ENCODE results near the gene FTCD.

FTCD gene

DNA sequence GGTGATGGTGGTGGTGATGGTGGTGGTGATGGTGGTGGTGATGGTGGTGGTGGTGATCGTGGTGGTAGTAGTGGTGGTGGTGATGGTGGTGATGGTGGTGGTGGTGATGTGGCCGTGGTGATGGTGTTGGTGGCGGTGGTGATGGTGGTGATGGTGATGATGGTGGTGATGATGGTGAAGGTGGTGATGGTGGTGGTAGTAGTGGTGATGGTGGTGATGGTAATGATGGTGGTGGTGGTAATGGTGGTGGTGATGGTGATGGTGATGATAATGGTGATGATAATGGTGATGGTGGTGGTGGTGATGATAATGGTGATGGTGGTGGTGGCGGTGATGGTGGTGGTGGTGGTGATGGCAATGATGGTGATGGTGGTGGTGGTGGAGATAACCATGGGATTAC is 64.3 kb downstream of the FTCD start:
- Histone ChIP-seq H3K36me3 (ENCODE audit: control insufficient read depth in 1 of 2, insufficient read depth in 2 of 2, low read length in 2 of 2) (no peaks in the 10 kb centered on the region), H4K8ac (ENCODE audit: low read depth, low read length) (no peak overlapping the region), H3K4me2 (ENCODE audit: low read length) (no peak overlapping the region), H3K4me1 (ENCODE audit: control insufficient read depth in 1 of 2, insufficient read depth in 2 of 2, low read length in 2 of 2) (no peaks in the 10 kb centered on the region), H3K4me3 (ENCODE audit: low read depth, low read length) (peak overlapping the region; percentile 63), H3K9ac (ENCODE audit: low read length) (no peak overlapping the region), H3K79me1 (ENCODE audit: low read length) (no peaks in the 10 kb centered on the region), H2BK12ac (ENCODE audit: low read length) (no peak overlapping the region), H3K18ac (ENCODE audit: low read length) (no peak overlapping the region), H2BK5ac (ENCODE audit: low read depth, low read length, poor library complexity) (no peak overlapping the region), H4K12ac (ENCODE audit: low read depth, low read length) (no peak overlapping the region), H3K27me3 (ENCODE audit: insufficient read depth, low read length) (no peaks in the 10 kb centered on the region), H3K4ac (ENCODE audit: low read depth, low read length) (no peak overlapping the region), H2AK5ac (ENCODE audit: low read length) (no peak overlapping the region), H3K27ac (ENCODE audit: low read depth, low read length) (no peak overlapping the region), H4K91ac (ENCODE audit: low read depth, low read length) (no peak overlapping the region), H2BK120ac (ENCODE audit: insufficient read depth, low read length, poor library complexity) (no peak overlapping the region), H2AFZ (ENCODE audit: insufficient read depth, low read length, poor library complexity) (no peak overlapping the region), H3K14ac (ENCODE audit: low read length) (no peak overlapping the region), H3K79me2 (ENCODE audit: control insufficient read depth, insufficient read depth, low read length, poor library complexity) (no peaks in the 10 kb centered on the region), H3K9me3 (ENCODE audit: insufficient read depth, low read depth, low read length) (peaks cover 6% of the 10 kb centered on the region), H3K23ac (ENCODE audit: low read length) (no peak overlapping the region)
- WGBS (ENCODE audit: extremely low coverage, insufficient coverage, insufficient read length), result no CpG with 5 or more reads among the region's 4 CpGs
- DNase-seq, result no peak

- Histone ChIP-seq H3K27me3 (ENCODE audit: insufficient read depth, low read length) (no peaks in the 10 kb centered on the region), H3K9ac (ENCODE audit: low read length) (no peak overlapping the region), H4K91ac (ENCODE audit: low read depth, low read length) (no peak overlapping the region), H3K36me3 (ENCODE audit: control insufficient read depth in 1 of 2, insufficient read depth in 2 of 2, low read length in 2 of 2) (no peaks in the 10 kb centered on the region), H3K4me1 (ENCODE audit: control insufficient read depth in 1 of 2, insufficient read depth in 2 of 2, low read length in 2 of 2) (no peaks in the 10 kb centered on the region), H2BK5ac (ENCODE audit: low read depth, low read length, poor library complexity) (no peak overlapping the region), H4K12ac (ENCODE audit: low read depth, low read length) (no peak overlapping the region), H3K27ac (ENCODE audit: low read depth, low read length) (no peak overlapping the region), H3K23ac (ENCODE audit: low read length) (no peak overlapping the region), H3K4ac (ENCODE audit: low read depth, low read length) (no peak overlapping the region), H3K4me2 (ENCODE audit: low read length) (no peak overlapping the region), H3K14ac (ENCODE audit: low read length) (no peak overlapping the region), H2AK5ac (ENCODE audit: low read length) (no peak overlapping the region), H3K18ac (ENCODE audit: low read length) (no peak overlapping the region), H3K79me2 (ENCODE audit: control insufficient read depth, insufficient read depth, low read length, poor library complexity) (no peaks in the 10 kb centered on the region), H4K8ac (ENCODE audit: low read depth, low read length) (no peak overlapping the region), H3K79me1 (ENCODE audit: low read length) (no peaks in the 10 kb centered on the region), H2BK120ac (ENCODE audit: insufficient read depth, low read length, poor library complexity) (no peak overlapping the region), H2BK12ac (ENCODE audit: low read length) (no peak overlapping the region), H3K4me3 (ENCODE audit: low read depth, low read length) (no peak overlapping the region), H3K9me3 (ENCODE audit: insufficient read depth, low read depth, low read length) (peaks cover 6% of the 10 kb centered on the region), H2AFZ (ENCODE audit: insufficient read depth, low read length, poor library complexity) (no peak overlapping the region)
- no CpG with 5 or more reads among the region's 5 CpGs for WGBS (ENCODE audit: extremely low coverage, insufficient coverage, insufficient read length)
- no peak for DNase-seq
Observed at GRCh38 chr21:46089285-46089684, 66.1 kb downstream of the FTCD start.

DNA sequence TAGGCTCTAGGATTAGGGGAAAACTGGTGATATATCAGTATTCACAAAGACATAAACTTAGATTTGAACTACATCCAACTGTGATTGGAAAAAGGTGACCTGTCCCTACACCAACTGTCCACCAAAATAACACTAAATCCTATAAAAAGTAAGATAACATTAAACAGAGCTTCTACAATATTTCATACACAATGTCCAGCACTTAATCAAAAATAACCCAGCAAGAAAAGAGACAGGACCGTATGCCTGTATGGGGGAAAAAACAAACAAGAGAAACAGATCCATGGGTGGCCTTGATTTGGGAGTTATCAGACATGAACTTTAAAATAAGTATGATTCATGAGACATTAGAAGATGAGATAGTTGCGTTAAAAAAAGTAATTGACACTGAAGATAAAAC is 67.2 kb downstream of the FTCD start:
- H4K12ac ChIP-seq (ENCODE audit: low read depth, low read length), result no peak overlapping the region
- no peak overlapping the region for H2BK5ac ChIP-seq (ENCODE audit: low read depth, low read length, poor library complexity)
- H3K18ac ChIP-seq (ENCODE audit: low read length), result no peak overlapping the region

DNA sequence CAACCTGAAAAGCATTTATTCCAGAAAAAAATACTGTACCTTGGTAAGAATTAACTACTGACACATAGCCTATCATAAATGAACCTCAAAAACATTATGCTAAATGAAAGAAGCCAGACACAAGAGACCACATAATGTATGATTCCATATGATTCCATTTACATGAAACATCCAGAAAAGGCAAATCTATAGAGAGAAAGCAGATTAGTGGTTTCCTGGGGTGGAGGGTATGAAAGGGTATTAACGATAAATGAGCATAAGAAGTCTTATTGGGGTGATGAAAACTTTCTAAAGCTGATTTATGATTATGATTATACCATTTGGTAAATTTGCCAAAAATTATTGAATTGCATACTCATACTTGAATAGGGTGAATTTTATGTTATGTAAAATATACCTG is 67.7 kb downstream of the FTCD start:
- Histone ChIP-seq H2BK5ac (ENCODE audit: low read depth, low read length, poor library complexity) (no peak overlapping the region), H2BK12ac (ENCODE audit: low read length) (no peak overlapping the region)

More for the DNA sequence above, 67.2 kb downstream of the FTCD start:
- Histone ChIP-seq H3K4me1 (ENCODE audit: control insufficient read depth in 1 of 2, insufficient read depth in 2 of 2, low read length in 2 of 2) (no peaks in the 10 kb centered on the region), H3K9ac (ENCODE audit: low read length) (no peak overlapping the region), H2AFZ (ENCODE audit: insufficient read depth, low read length, poor library complexity) (no peak overlapping the region), H3K4ac (ENCODE audit: low read depth, low read length) (no peak overlapping the region), H3K79me1 (ENCODE audit: low read length) (no peaks in the 10 kb centered on the region), H3K27ac (ENCODE audit: low read depth, low read length) (no peak overlapping the region), H2BK120ac (ENCODE audit: insufficient read depth, low read length, poor library complexity) (no peak overlapping the region), H3K79me2 (ENCODE audit: control insufficient read depth, insufficient read depth, low read length, poor library complexity) (no peaks in the 10 kb centered on the region), H3K4me3 (ENCODE audit: low read depth, low read length) (no peak overlapping the region), H3K27me3 (ENCODE audit: insufficient read depth, low read length) (no peaks in the 10 kb centered on the region), H4K91ac (ENCODE audit: low read depth, low read length) (no peak overlapping the region), H3K4me2 (ENCODE audit: low read length) (no peak overlapping the region), H3K36me3 (ENCODE audit: control insufficient read depth in 1 of 2, insufficient read depth in 2 of 2, low read length in 2 of 2) (no peaks in the 10 kb centered on the region), H2AK5ac (ENCODE audit: low read length) (no peak overlapping the region), H4K8ac (ENCODE audit: low read depth, low read length) (no peak overlapping the region), H3K9me3 (ENCODE audit: insufficient read depth, low read depth, low read length) (peaks cover 6% of the 10 kb centered on the region), H3K23ac (ENCODE audit: low read length) (no peak overlapping the region), H3K14ac (ENCODE audit: low read length) (no peak overlapping the region), H2BK12ac (ENCODE audit: low read length) (no peak overlapping the region)
- no peak for DNase-seq
- whole genome bisulfite sequencing (ENCODE audit: extremely low coverage, insufficient coverage, insufficient read length), result no CpG with 5 or more reads among the region's 2 CpGs

More for the DNA sequence above, 67.7 kb downstream of the FTCD start:
- no peak for DNase-seq
- Histone ChIP-seq H3K9ac (ENCODE audit: low read length) (no peak overlapping the region), H3K23ac (ENCODE audit: low read length) (no peak overlapping the region), H4K12ac (ENCODE audit: low read depth, low read length) (no peak overlapping the region), H3K9me3 (ENCODE audit: insufficient read depth, low read depth, low read length) (peaks cover 4% of the 10 kb centered on the region), H3K79me2 (ENCODE audit: control insufficient read depth, insufficient read depth, low read length, poor library complexity) (no peaks in the 10 kb centered on the region), H3K79me1 (ENCODE audit: low read length) (no peaks in the 10 kb centered on the region), H3K27ac (ENCODE audit: low read depth, low read length) (no peak overlapping the region), H3K36me3 (ENCODE audit: control insufficient read depth in 1 of 2, insufficient read depth in 2 of 2, low read length in 2 of 2) (no peaks in the 10 kb centered on the region), H2AK5ac (ENCODE audit: low read length) (no peak overlapping the region), H3K27me3 (ENCODE audit: insufficient read depth, low read length) (no peaks in the 10 kb centered on the region), H4K91ac (ENCODE audit: low read depth, low read length) (no peak overlapping the region), H3K4me1 (ENCODE audit: control insufficient read depth in 1 of 2, insufficient read depth in 2 of 2, low read length in 2 of 2) (no peaks in the 10 kb centered on the region), H4K8ac (ENCODE audit: low read depth, low read length) (no peak overlapping the region), H2BK120ac (ENCODE audit: insufficient read depth, low read length, poor library complexity) (no peak overlapping the region), H3K18ac (ENCODE audit: low read length) (no peak overlapping the region), H2AFZ (ENCODE audit: insufficient read depth, low read length, poor library complexity) (no peak overlapping the region), H3K4me2 (ENCODE audit: low read length) (no peak overlapping the region), H3K14ac (ENCODE audit: low read length) (no peak overlapping the region), H3K4ac (ENCODE audit: low read depth, low read length) (no peak overlapping the region), H3K4me3 (ENCODE audit: low read depth, low read length) (no peak overlapping the region)
- WGBS (ENCODE audit: extremely low coverage, insufficient coverage, insufficient read length), result no CpG with 5 or more reads among the region's 1 CpG
